ENCODE results near the gene C11orf68.

The C11orf68 gene

DNA sequence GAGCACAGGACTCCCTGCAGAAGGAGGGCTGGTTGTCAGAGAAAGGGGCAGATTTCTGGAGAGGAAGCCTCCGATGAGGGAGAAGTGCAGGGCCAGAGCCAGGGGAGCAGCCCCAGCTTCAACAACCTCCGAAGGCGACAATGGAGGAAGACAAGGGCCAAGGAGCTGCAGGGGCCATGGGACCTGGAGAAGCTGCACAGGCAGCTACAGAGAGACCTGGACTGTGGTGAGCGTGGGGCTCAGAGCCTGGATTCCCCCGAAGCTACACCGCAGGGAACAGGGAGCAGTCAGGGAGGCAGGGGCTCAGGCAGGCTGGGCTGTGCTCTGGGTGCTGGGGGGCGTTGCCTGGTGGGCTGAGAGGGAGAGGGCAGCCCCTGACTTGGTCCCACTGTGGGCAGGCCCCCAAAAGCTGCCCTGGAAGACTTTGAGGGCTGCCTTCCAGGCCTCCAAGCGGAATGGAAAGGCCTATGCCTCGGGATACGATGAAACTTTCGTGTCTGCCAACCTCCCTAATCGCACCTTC, 28.8 kb upstream of the C11orf68 start:
- TF ChIP-seq, protein P1, sequence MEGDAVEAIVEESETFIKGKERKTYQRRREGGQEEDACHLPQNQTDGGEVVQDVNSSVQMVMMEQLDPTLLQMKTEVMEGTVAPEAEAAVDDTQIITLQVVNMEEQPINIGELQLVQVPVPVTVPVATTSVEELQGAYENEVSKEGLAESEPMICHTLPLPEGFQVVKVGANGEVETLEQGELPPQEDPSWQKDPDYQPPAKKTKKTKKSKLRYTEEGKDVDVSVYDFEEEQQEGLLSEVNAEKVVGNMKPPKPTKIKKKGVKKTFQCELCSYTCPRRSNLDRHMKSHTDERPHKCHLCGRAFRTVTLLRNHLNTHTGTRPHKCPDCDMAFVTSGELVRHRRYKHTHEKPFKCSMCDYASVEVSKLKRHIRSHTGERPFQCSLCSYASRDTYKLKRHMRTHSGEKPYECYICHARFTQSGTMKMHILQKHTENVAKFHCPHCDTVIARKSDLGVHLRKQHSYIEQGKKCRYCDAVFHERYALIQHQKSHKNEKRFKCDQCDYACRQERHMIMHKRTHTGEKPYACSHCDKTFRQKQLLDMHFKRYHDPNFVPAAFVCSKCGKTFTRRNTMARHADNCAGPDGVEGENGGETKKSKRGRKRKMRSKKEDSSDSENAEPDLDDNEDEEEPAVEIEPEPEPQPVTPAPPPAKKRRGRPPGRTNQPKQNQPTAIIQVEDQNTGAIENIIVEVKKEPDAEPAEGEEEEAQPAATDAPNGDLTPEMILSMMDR (IDR thresholded peaks at IDR 0.05; ENCODE audit: borderline replicate concordance, insufficient read depth, low read depth, low read length), result no peak
- no peak overlapping the region for H3K4me3 ChIP-seq (ENCODE audit: low read depth, low read length)

DNA sequence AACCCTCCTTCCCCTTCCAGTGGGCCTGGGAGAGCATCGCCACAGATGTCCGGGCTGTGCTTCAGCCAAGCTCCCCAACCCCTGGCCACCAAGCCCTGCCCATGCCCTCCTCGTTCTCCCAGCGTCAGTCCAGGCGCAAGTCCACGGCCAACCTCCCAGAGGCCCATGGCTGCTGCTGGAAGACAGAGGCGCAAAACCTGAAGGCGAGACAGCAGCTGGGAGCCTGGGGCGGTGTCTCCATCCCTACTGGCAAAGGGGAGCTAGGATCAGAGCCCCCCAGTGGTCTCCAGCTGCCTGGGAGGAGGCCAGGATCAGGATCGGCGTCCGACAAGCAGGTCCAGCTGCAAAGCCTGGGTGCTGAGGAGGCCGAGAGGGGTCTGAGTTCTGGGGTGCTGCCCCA, 28.3 kb upstream of the C11orf68 start:
- TF ChIP-seq, protein P1 (IDR thresholded peaks at IDR 0.05; ENCODE audit: borderline replicate concordance, insufficient read depth, low read depth, low read length), result no peak
- no peak overlapping the region for H3K4me3 ChIP-seq (ENCODE audit: low read depth, low read length)

DNA sequence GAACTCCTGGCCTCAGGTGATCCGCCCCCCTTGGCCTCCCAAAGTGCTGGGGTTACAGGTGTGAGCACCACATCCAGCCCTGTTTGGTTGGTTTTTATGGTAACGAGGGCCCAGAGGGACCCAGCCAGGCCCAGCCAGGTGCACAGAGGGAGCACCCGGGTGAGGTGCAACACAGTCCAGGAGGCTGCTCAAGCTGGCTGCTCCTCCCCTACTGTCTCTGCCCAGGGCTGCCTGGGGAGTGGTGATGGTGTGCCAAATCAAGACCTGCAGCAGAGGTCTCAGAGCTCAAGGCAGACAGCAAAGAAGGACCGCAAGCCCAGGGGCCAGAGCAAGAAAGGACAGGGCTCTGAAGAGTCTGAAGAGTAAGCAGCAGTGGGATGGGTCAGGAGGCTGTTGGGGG, 27.8 kb upstream of the C11orf68 start:
- no peak overlapping the region for H3K4me3 ChIP-seq (ENCODE audit: low read depth, low read length)
- TF ChIP-seq, protein P1 (IDR thresholded peaks at IDR 0.05; ENCODE audit: borderline replicate concordance, insufficient read depth, low read depth, low read length), result no peak

DNA sequence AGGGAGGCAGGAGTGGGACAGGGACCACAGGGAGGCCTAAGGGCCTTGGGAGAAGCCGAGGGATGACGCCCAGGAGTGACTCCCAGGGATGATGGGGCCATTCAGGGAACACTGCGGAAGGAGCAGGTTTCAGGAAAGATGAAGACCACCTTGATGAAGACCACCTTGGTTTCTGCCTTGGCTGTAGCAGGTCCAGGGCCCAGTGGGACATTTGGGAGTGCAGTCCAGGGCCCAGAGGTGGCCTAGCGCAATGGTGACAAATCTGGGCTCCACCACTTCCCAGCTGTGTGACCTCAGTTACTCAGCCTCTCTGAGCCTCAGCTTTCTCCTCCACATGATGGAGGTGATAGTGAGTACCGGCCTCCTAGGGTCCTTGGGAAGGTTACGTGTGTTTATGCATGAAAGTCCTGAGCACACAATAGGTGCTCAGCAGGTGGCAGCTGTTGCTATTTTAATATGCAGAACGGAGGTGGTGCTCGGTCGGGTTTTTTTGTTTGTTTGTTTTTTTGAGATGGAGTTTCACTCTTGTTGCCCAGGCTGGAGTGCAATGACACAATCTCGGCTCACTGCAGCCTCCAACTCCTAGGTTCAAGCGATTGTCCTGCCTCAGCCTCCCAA, 27.2 kb upstream of the C11orf68 start:
- no peak overlapping the region for H3K4me3 ChIP-seq (ENCODE audit: low read depth, low read length)
- TF ChIP-seq, protein P1 (IDR thresholded peaks at IDR 0.05; ENCODE audit: borderline replicate concordance, insufficient read depth, low read depth, low read length), result no peak

DNA sequence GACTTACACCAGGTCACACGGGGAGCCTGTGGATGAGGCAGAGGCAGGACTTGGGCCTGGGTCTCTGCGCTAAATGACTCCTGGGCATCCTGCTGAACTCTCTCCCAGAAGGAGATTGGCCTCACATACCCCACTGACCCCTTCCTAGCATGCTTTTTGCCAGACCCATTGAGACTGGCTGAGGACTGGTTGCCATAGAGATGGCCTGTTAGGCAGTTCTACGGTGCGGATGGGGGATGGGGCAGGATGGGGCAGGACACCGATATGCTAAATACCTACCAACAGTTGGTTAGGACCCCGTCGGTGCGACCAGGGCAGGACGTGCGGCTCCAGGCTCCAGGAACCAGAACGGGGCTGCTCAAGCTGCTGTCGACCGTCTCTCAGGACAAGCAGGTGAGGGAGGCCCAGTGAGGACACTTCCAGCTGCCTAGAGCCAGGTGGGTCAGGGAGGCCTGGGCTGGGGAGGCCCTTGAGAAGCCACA, 26.6 kb upstream of the C11orf68 start, which contains the start of gene TSGA10IP:
Gene TSGA10IP (plus strand): TSS at position 51 of the 482 bp plus-strand sequence. CDS start 196 bp downstream, at position 247.
- no peak within 1 kb of the TSS for H3K4me3 ChIP-seq (ENCODE audit: low read depth, low read length)

DNA sequence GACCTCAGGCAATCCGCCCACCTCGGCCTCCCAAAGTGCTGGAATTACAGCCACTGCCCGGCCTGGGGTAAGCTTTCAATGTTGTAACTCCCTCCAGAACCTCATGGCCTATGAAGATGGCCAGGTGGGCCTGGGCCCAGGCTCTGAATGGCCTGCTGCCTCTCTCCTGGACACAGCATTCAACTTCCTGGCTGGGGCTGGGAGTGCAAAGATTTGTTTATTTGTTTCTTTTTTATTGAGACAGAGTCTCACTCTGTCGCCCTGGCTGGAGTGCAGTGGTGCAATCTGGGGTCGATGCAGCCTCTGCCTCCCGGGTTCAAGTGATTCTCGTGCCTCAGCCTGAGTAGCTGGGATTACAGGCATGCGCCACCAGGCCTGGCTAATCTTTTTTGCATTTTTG, 25.9 kb upstream of the C11orf68 start:
- H3K4me3 ChIP-seq (ENCODE audit: low read depth, low read length), result no peak overlapping the region
- TF ChIP-seq, protein P1 (IDR thresholded peaks at IDR 0.05; ENCODE audit: borderline replicate concordance, insufficient read depth, low read depth, low read length), result no peak

More for the DNA sequence above, 26.6 kb upstream of the C11orf68 start, which contains the start of gene TSGA10IP:
- TF ChIP-seq, protein P1 (IDR thresholded peaks at IDR 0.05; ENCODE audit: borderline replicate concordance, insufficient read depth, low read depth, low read length), result no peak

DNA sequence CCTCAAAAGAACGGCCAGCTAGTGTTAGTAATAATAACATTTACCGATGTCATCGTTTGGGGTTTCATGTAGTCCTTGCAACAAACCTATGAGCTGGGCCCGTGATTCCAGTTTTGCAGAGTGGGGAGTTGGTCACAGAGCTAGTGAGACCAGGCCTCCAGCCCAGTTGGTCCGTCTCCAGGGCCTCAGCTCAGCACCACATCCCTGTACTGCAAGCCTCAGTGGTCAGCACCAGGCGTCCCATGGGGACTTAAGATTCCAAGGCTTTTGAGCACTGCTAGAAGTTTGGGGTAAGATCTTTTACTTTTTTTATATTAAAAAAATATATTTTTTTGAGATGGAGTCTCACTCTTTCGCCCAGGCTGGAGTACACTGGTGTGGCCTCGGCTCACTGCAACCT, 25.3 kb upstream of the C11orf68 start:
- no peak overlapping the region for H3K4me3 ChIP-seq (ENCODE audit: low read depth, low read length)
- TF ChIP-seq, protein P1 (IDR thresholded peaks at IDR 0.05; ENCODE audit: borderline replicate concordance, insufficient read depth, low read depth, low read length), result no peak
